HCT116 (cell line): ENCODE results near the gene FANK1. TPM values are rescaled to one million over a fixed set of nuclear protein-coding genes. Genes with fewer than 3 reads are reported as not detected.

ENCODE experiments used
- ATAC-seq: fragments of 200-7000 bp; cut with Tn5 transposase; 2 replicates; pipeline ENCODE4 v1.9.1; 2020; ENCODE audit warnings: mild to moderate bottlenecking, moderate library complexity
- BruUV-seq: library from RNA; stranded (reverse); fragments of 400-500 nt; replicated peaks from 2 replicates; lab custom pipeline; 2021; lab: Mats Ljungman, UMichigan
- CTCF ChIA-PET: fragments of 300-600 bp; sonication (Branson Sonifier 250); formaldehyde crosslinking; loops from one replicate; lab custom pipeline; 2021; ENCODE audit warnings: antibody characterized with exemption; lab: Charles Lee
- POLR2A ChIA-PET: fragments of 300-600, 350-600 bp; sonication (Branson Sonifier 250); formaldehyde crosslinking; loops from one replicate; lab custom pipeline; 2021; ENCODE audit warnings: antibody characterized with exemption; lab: Charles Lee
- RAD21 ChIA-PET, 2 experiments: fragments of 300-600 bp; sonication (Branson Sonifier 250); formaldehyde crosslinking; loops; one replicate each; lab custom pipeline; 2023; ENCODE audit warnings: low total read pairs in 2 of 2; ENCODE audit not compliant: uncharacterized antibody in 2 of 2, unreplicated experiment in 2 of 2, low non-redundant PET in 1 of 2; lab: Charles Lee
- DNase-seq: peaks from one replicate; pipeline ENCODE4 v3.0.0-alpha.2; 2010; ENCODE audit warnings: low read depth, low spot score
- H2AFZ ChIP-seq: fragments of 200-600 bp; shearing (Covaris generic), sonication (generic); 2 replicates; pipeline ENCODE4 v1.6.1; 2017; ENCODE audit warnings: low read depth, mixed run types, mixed read lengths, antibody characterized with exemption, low read length; ENCODE audit not compliant: poor library complexity, severe bottlenecking
- H3K27ac ChIP-seq: 2 replicates; pipeline ENCODE4 v1.5.1; 2012; ENCODE audit warnings: low read depth, low read length
- H3K27me3 ChIP-seq: fragments of 200-600 bp; sonication (generic); 2 replicates; pipeline ENCODE4 v1.6.1; 2016; ENCODE audit warnings: mixed run types, low read length, mixed read lengths; ENCODE audit not compliant: insufficient read depth
- H3K36me3 ChIP-seq, 2 experiments: fragments of 200-500 bp in 1 of 2; fragments of 200-600 bp in 1 of 2; sonication (Bioruptor generic) in 1 of 2; sonication (generic) in 1 of 2; 2 replicates each; pipeline versions ENCODE4 v1.5.1 to v1.6.1; 2014 to 2016; ENCODE audit warnings: low read length in 2 of 2, inconsistent platforms in 1 of 2, mixed read lengths in 1 of 2, mixed run types in 1 of 2; ENCODE audit not compliant: insufficient read depth in 2 of 2, control insufficient read depth in 1 of 2
- H3K4me1 ChIP-seq, 2 experiments: fragments of 200-600 bp in 1 of 2; sonication (generic) in 1 of 2; 2 replicates each; pipeline versions ENCODE4 v1.5.1 to v1.6.1; 2012 to 2017; ENCODE audit warnings: low read length in 2 of 2, inconsistent platforms in 1 of 2, mild to moderate bottlenecking in 1 of 2, mixed read lengths in 1 of 2, mixed run types in 1 of 2, moderate library complexity in 1 of 2; ENCODE audit not compliant: insufficient read depth in 2 of 2, control insufficient read depth in 1 of 2
- H3K4me2 ChIP-seq: fragments of 200-600 bp; sonication (generic); 2 replicates; pipeline ENCODE4 v1.6.1; 2017; ENCODE audit warnings: mixed run types, low read length, mixed read lengths
- H3K4me3 ChIP-seq, 2 experiments: fragments of 200-600 bp in 1 of 2; sonication (generic) in 1 of 2; replicated peaks in 1 of 2; 2 replicates each; pipeline ENCODE4 v1.5.1; 2011 to 2016; ENCODE audit warnings: low read length in 2 of 2, control low read depth in 1 of 2, low read depth in 1 of 2, mild to moderate bottlenecking in 1 of 2, mixed read lengths in 1 of 2, mixed run types in 1 of 2
- H3K79me2 ChIP-seq: fragments of 200-600 bp; sonication (generic); 2 replicates; pipeline ENCODE4 v1.6.1; 2017; ENCODE audit warnings: mild to moderate bottlenecking, mixed run types, low read length, moderate library complexity, mixed read lengths; ENCODE audit not compliant: insufficient read depth
- H3K9ac ChIP-seq: fragments of 200-600 bp; sonication (generic); 2 replicates; pipeline ENCODE4 v1.6.1; 2016; ENCODE audit warnings: low read length, mixed read lengths
- H3K9me2 ChIP-seq: fragments of 200-600 bp; sonication (generic), shearing (Covaris generic); 2 replicates; pipeline ENCODE4 v1.6.1; 2017; ENCODE audit warnings: mixed run types, mild to moderate bottlenecking, moderate library complexity; ENCODE audit not compliant: insufficient read depth
- H3K9me3 ChIP-seq, 2 experiments: fragments of 200-500 bp in 1 of 2; fragments of 200-600 bp in 1 of 2; sonication (Bioruptor generic) in 1 of 2; sonication (generic) in 1 of 2; 2 replicates each; pipeline ENCODE4 v1.6.1; 2014 to 2017; ENCODE audit warnings: low read length in 2 of 2, mixed read lengths in 2 of 2, inconsistent platforms in 1 of 2, low read depth in 1 of 2, mild to moderate bottlenecking in 1 of 2, mixed run types in 1 of 2, moderate library complexity in 1 of 2; ENCODE audit not compliant: control insufficient read depth in 1 of 2, insufficient read depth in 1 of 2
- H4K20me1 ChIP-seq: fragments of 200-600 bp; sonication (generic), shearing (Covaris generic); 2 replicates; pipeline ENCODE4 v1.6.1; 2017; ENCODE audit warnings: mixed run types, mild to moderate bottlenecking, moderate library complexity; ENCODE audit not compliant: insufficient read depth
- CBX3 ChIP-seq: IDR thresholded peaks from 2 replicates; pipeline ENCODE4 v1.6.1; 2012; ENCODE audit warnings: low read depth
- CEBPB ChIP-seq: IDR thresholded peaks from 2 replicates; pipeline ENCODE4 v1.6.1; 2012; ENCODE audit warnings: low read depth
- EZH2phosphoT487 ChIP-seq: fragments of 200-600 bp; IDR thresholded peaks from 2 replicates; pipeline ENCODE4 v1.6.1; 2018; ENCODE audit warnings: antibody characterized with exemption, borderline replicate concordance
- MAX ChIP-seq: IDR thresholded peaks from 2 replicates; pipeline ENCODE4 v1.6.1; 2012
- POLR2A ChIP-seq: IDR thresholded peaks from 2 replicates; pipeline ENCODE4 v1.7.0; 2011; ENCODE audit warnings: borderline replicate concordance; ENCODE audit not compliant: insufficient read depth, insufficient read length; ENCODE audit errors: extremely low read depth
- POLR2AphosphoS5 ChIP-seq: IDR thresholded peaks from 2 replicates; pipeline ENCODE4 v1.6.1; 2011; ENCODE audit warnings: mild to moderate bottlenecking, low read depth, low read length, moderate library complexity
- REST ChIP-seq: IDR thresholded peaks from 2 replicates; pipeline ENCODE4 v1.6.1; 2012; ENCODE audit warnings: low read depth
- SRF ChIP-seq: IDR thresholded peaks from 2 replicates; pipeline ENCODE4 v1.6.1; 2012; ENCODE audit warnings: low read depth
- TCF7L2 ChIP-seq: IDR thresholded peaks from 2 replicates; pipeline ENCODE4 v1.7.0; 2011; ENCODE audit warnings: borderline replicate concordance, inconsistent platforms; ENCODE audit not compliant: insufficient read depth, insufficient read length; ENCODE audit errors: extremely low read depth
- YY1 ChIP-seq: IDR thresholded peaks from 2 replicates; pipeline ENCODE4 v1.6.1; 2011; ENCODE audit warnings: low read length, low read depth, moderate library complexity, mild to moderate bottlenecking; ENCODE audit not compliant: insufficient replicate concordance; ENCODE audit errors: extremely low read depth
- ZNF274 ChIP-seq: fragments of 200-500 bp; sonication (Bioruptor generic); IDR thresholded peaks from 2 replicates; pipeline ENCODE4 v1.6.1; 2014; ENCODE audit warnings: mild to moderate bottlenecking, low read depth, low read length, inconsistent platforms
- intact Hi-C: fragments of 100-400 bp; cut with micrococcal nuclease; formaldehyde crosslinking; loops from 2 replicates; pipeline ENCODE4 v1.10.0; 2022
- total RNA-seq: library from RNA; stranded (reverse); gene quantifications from one replicate; pipeline ENCODE4 v1.2.1, GENCODE V29; 2021; ENCODE audit not compliant: unreplicated experiment
- TF ChIP-seq, protein P1 (sequence below), 3 experiments: fragments of 200-600 bp in 1 of 3; sonication (generic) in 1 of 3; IDR thresholded peaks in 2 of 3; conservative IDR thresholded peaks in 1 of 3; 2 replicates each; pipeline ENCODE4 v1.5.1; 2012 to 2017; ENCODE audit warnings: low read depth in 2 of 3, low read length in 2 of 3, antibody characterized with exemption in 1 of 3, borderline replicate concordance in 1 of 3, control low read depth in 1 of 3, mild to moderate bottlenecking in 1 of 3, mixed read lengths in 1 of 3, mixed run types in 1 of 3, moderate library complexity in 1 of 3; ENCODE audit not compliant: insufficient read depth in 1 of 3

Gene FANK1
- total RNA-seq, 1 experiment from 2014 or later, result 5.4 TPM

- Histone ChIP-seq H3K27ac (no peak overlapping the region), H3K9me3 (no peaks in the 10 kb centered on the region), H2AFZ (no peak overlapping the region), H3K36me3 (no peaks in the 10 kb centered on the region), H3K4me1 (no peaks in the 10 kb centered on the region), H3K79me2 (no peaks in the 10 kb centered on the region), H3K4me2 (no peak overlapping the region), H3K9me2 (no peaks in the 10 kb centered on the region), H4K20me1 (no peaks in the 10 kb centered on the region), H3K27me3 (0 out of 2 replicates have a peak, but pooled peaks cover 6% of the 10 kb centered on the region)
- POLR2A ChIA-PET, result no interaction called here
- intact Hi-C loops, result no loop called here
- no TSS peak for BruUV-seq
- TF ChIP-seq POLR2AphosphoS5 (no peak), POLR2A (no peak), MAX (no peak), CEBPB (no peak), REST (no peak), SRF (no peak), CBX3 (no peak), ZNF274 (no peak), TCF7L2 (no peak), EZH2phosphoT487 (no peak), YY1 (no peak)
- TF ChIP-seq, protein P1, sequence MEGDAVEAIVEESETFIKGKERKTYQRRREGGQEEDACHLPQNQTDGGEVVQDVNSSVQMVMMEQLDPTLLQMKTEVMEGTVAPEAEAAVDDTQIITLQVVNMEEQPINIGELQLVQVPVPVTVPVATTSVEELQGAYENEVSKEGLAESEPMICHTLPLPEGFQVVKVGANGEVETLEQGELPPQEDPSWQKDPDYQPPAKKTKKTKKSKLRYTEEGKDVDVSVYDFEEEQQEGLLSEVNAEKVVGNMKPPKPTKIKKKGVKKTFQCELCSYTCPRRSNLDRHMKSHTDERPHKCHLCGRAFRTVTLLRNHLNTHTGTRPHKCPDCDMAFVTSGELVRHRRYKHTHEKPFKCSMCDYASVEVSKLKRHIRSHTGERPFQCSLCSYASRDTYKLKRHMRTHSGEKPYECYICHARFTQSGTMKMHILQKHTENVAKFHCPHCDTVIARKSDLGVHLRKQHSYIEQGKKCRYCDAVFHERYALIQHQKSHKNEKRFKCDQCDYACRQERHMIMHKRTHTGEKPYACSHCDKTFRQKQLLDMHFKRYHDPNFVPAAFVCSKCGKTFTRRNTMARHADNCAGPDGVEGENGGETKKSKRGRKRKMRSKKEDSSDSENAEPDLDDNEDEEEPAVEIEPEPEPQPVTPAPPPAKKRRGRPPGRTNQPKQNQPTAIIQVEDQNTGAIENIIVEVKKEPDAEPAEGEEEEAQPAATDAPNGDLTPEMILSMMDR (IDR thresholded peaks at IDR 0.05 in 2 of 3, conservative IDR thresholded peaks at IDR 0.05 in 1 of 3; ENCODE audit: borderline replicate concordance in 1 of 3, insufficient read depth in 1 of 3, low read depth in 2 of 3, low read length in 2 of 3), result no peak
- TF ChIP-seq, all 23 proteins: peak for 0
- Histone ChIP-seq H3K4me3 (no peak overlapping the region), H3K9ac (no peak overlapping the region)
- CTCF ChIA-PET, result no interaction called here
- ATAC-seq (no peak), DNase-seq (no peak)
- RAD21 ChIA-PET, result no interaction called here
Observed at GRCh38 chr10:126041117-126041516, 144.8 kb downstream of the FANK1 start.
